ENCODE data around the gene DDX18. TPM values are rescaled to one million over a fixed set of nuclear protein-coding genes. Genes with fewer than 3 reads are reported as not detected.

Gene DDX18
- total RNA-seq, 2 donors from 2014 or later, result 63.6 to 70.4 TPM

DNA sequence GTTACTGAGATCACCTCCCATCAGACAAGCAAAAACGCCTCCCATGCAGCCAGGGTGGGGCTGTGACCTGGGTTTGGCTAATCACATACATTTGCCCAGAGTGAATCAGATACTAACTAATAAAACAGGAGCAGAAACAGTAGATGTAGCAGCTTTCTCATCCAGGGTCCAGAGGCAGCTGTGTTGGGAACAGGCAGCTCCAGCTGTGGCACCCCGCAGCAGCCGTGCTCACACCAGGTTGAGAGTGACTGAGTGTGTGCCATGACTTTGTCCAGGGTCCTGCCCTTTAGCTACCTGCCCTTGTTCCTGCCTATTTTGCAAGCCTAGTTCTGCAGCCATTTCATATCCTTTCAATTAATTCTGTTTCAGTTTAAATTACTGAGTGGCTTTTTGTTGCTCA is 20.5 kb downstream of the DDX18 start:
- Mint-ChIP-seq H3K9me3 (no peaks in the 10 kb centered on the region), H3K4me1 (peaks cover 6% of the 10 kb centered on the region), H3K27ac (no peak overlapping the region), H3K36me3 (ENCODE audit: low read depth) (peaks cover 33% of the 10 kb centered on the region), H3K4me3 (no peak overlapping the region), H3K27me3 (ENCODE audit: insufficient read depth) (peaks cover 37% of the 10 kb centered on the region)
- Histone ChIP-seq H3K4me3 (ENCODE audit: low read length) (no peak overlapping the region), H3K9me3 (ENCODE audit: control insufficient read depth, low read length) (no peaks in the 10 kb centered on the region), H3K9ac (ENCODE audit: extremely low read depth, low read length, poor library complexity, severe bottlenecking) (no peak overlapping the region), H3K4me1 (ENCODE audit: control insufficient read depth, insufficient read depth, low read length) (no peaks in the 10 kb centered on the region), H3K27ac (ENCODE audit: low read depth, low read length) (no peak overlapping the region), H3K27me3 (ENCODE audit: control insufficient read depth, insufficient read depth, low read length, poor library complexity, severe bottlenecking) (peaks cover 14% of the 10 kb centered on the region), H3K36me3 (ENCODE audit: control insufficient read depth, insufficient read depth, low read length) (peaks cover 44% of the 10 kb centered on the region)
- no peak for TF ChIP-seq CTCF (conservative IDR thresholded peaks at IDR 0.05)
- peak; percentile 53 for DNase-seq
- WGBS, 2 experiments (ENCODE audit: insufficient coverage in 1 of 2, insufficient read length in 1 of 2), result 67 to 90% methylated on average over 1 to 3 of the region's 3 CpGs

- Mint-ChIP-seq H3K4me1 (peaks cover 10% of the 10 kb centered on the region), H3K27ac (no peak overlapping the region), H3K36me3 (ENCODE audit: low read depth) (peaks cover 22% of the 10 kb centered on the region), H3K27me3 (ENCODE audit: insufficient read depth) (peaks cover 46% of the 10 kb centered on the region), H3K4me3 (peak overlapping the region; percentile 56), H3K9me3 (no peaks in the 10 kb centered on the region)
- Histone ChIP-seq H3K27ac (ENCODE audit: low read depth, low read length) (no peak overlapping the region), H3K4me1 (ENCODE audit: control insufficient read depth, insufficient read depth, low read length) (no peaks in the 10 kb centered on the region), H3K4me3 (ENCODE audit: low read length) (no peak overlapping the region), H3K9me3 (ENCODE audit: control insufficient read depth, low read length) (no peaks in the 10 kb centered on the region), H3K27me3 (ENCODE audit: control insufficient read depth, insufficient read depth, low read length, poor library complexity, severe bottlenecking) (peaks cover 16% of the 10 kb centered on the region), H3K9ac (ENCODE audit: extremely low read depth, low read length, poor library complexity, severe bottlenecking) (no peak overlapping the region), H3K36me3 (ENCODE audit: control insufficient read depth, insufficient read depth, low read length) (peaks cover 32% of the 10 kb centered on the region)
- WGBS, 2 experiments (ENCODE audit: insufficient coverage in 1 of 2, insufficient read length in 1 of 2), result 53 to 64% methylated on average over 21 to 53 of the region's 53 CpGs
- TF ChIP-seq CTCF (conservative IDR thresholded peaks at IDR 0.05), result peak; percentile 95
- DNase-seq, result peak; percentile 96
Observed at GRCh38 chr2:117835990-117836760, 21.7 kb downstream of the DDX18 start.

- peaks cover 18% of the 10 kb centered on the region for H3K9me3 Mint-ChIP-seq
- no peak overlapping the region for H3K27ac Mint-ChIP-seq
- Histone ChIP-seq H3K27ac (ENCODE audit: low read depth, low read length) (no peak overlapping the region), H3K9me3 (ENCODE audit: control insufficient read depth, low read length) (peaks cover 15% of the 10 kb centered on the region), H3K27me3 (ENCODE audit: control insufficient read depth, insufficient read depth, low read length, poor library complexity, severe bottlenecking) (peaks cover 6% of the 10 kb centered on the region), H3K4me1 (ENCODE audit: control insufficient read depth, insufficient read depth, low read length) (peaks cover 11% of the 10 kb centered on the region), H3K9ac (ENCODE audit: extremely low read depth, low read length, poor library complexity, severe bottlenecking) (no peak overlapping the region), H3K36me3 (ENCODE audit: control insufficient read depth, insufficient read depth, low read length) (no peaks in the 10 kb centered on the region), H3K4me3 (ENCODE audit: low read length) (no peak overlapping the region)
- no peak for DNase-seq
- 88 to 100% methylated on average over 1 to 2 of the region's 2 CpGs for WGBS, 2 experiments (ENCODE audit: insufficient coverage in 1 of 2, insufficient read length in 1 of 2)
- H3K27me3 Mint-ChIP-seq (ENCODE audit: insufficient read depth), result peaks cover 83% of the 10 kb centered on the region
- no peak for TF ChIP-seq CTCF (conservative IDR thresholded peaks at IDR 0.05)
- H3K36me3 Mint-ChIP-seq (ENCODE audit: low read depth), result peaks cover 8% of the 10 kb centered on the region
- no peak overlapping the region for H3K4me3 Mint-ChIP-seq
- H3K4me1 Mint-ChIP-seq, result peaks cover 26% of the 10 kb centered on the region
Observed at GRCh38 chr2:117845304-117845703, 30.8 kb downstream of the DDX18 start.
